ENCODE measurements around the gene MSI1.

Gene MSI1

GRCh38 chr12:120397824-120398540 is 29.0 kb upstream of the MSI1 start:
- TF ChIP-seq CTCF (IDR thresholded peaks at IDR 0.05; ENCODE audit: low read depth, low read length) (no peak), EZH2phosphoT487 (IDR thresholded peaks at IDR 0.05; ENCODE audit: low read depth) (no peak)
- no peaks in the 10 kb centered on the region for H3K36me3 ChIP-seq (replicated peaks; ENCODE audit: low read depth, low read length)
- no peaks in the 10 kb centered on the region for H3K79me2 ChIP-seq (ENCODE audit: low read length)
- peak overlapping the region; percentile 17; the same call in 1 of the 2 replicates for H3K4me2 ChIP-seq (ENCODE audit: low read length)
- H3K4me3 ChIP-seq (ENCODE audit: low read length) = no peak overlapping the region
- H3K9ac ChIP-seq (ENCODE audit: low read length) = no peak overlapping the region
- H4K20me1 ChIP-seq (ENCODE audit: insufficient read depth, low read length) = no peaks in the 10 kb centered on the region
- H3K27ac ChIP-seq (ENCODE audit: low read length) = no peak overlapping the region
- no peaks in the 10 kb centered on the region for H3K9me3 ChIP-seq (ENCODE audit: insufficient read depth, low read length)
- no peaks in the 10 kb centered on the region for H3K27me3 ChIP-seq (ENCODE audit: low read depth, low read length)
- H3K4me1 ChIP-seq (ENCODE audit: low read length) = peaks cover 26% of the 10 kb centered on the region
- no peak overlapping the region for H2AFZ ChIP-seq (ENCODE audit: low read depth, low read length)

GRCh38 chr12:120394483-120395367 is 25.8 kb upstream of the MSI1 start:
- H3K27ac ChIP-seq (ENCODE audit: low read length) = no peak overlapping the region

GRCh38 chr12:120390540-120391120 is 21.7 kb upstream of the MSI1 start:
- Histone ChIP-seq H3K36me3 (replicated peaks; ENCODE audit: low read depth, low read length) (no peaks in the 10 kb centered on the region), H3K27ac (ENCODE audit: low read length) (no peak overlapping the region), H4K20me1 (ENCODE audit: insufficient read depth, low read length) (no peaks in the 10 kb centered on the region), H2AFZ (ENCODE audit: low read depth, low read length) (no peak overlapping the region), H3K4me1 (ENCODE audit: low read length) (no peaks in the 10 kb centered on the region), H3K9ac (ENCODE audit: low read length) (no peak overlapping the region), H3K79me2 (ENCODE audit: low read length) (no peaks in the 10 kb centered on the region), H3K4me3 (ENCODE audit: low read length) (no peak overlapping the region), H3K4me2 (ENCODE audit: low read length) (no peak overlapping the region), H3K27me3 (ENCODE audit: low read depth, low read length) (no peaks in the 10 kb centered on the region), H3K9me3 (ENCODE audit: insufficient read depth, low read length) (no peaks in the 10 kb centered on the region)
- no peak for TF ChIP-seq CTCF (IDR thresholded peaks at IDR 0.05; ENCODE audit: low read depth, low read length)
- no peak for TF ChIP-seq EZH2phosphoT487 (IDR thresholded peaks at IDR 0.05; ENCODE audit: low read depth)

More at GRCh38 chr12:120394483-120395367, 25.8 kb upstream of the MSI1 start:
- peaks cover 17% of the 10 kb centered on the region for H3K4me1 ChIP-seq (ENCODE audit: low read length)
- no peak overlapping the region for H3K4me2 ChIP-seq (ENCODE audit: low read length)
- TF ChIP-seq EZH2phosphoT487 (IDR thresholded peaks at IDR 0.05; ENCODE audit: low read depth) (no peak), CTCF (IDR thresholded peaks at IDR 0.05; ENCODE audit: low read depth, low read length) (no peak)
- H3K36me3 ChIP-seq (replicated peaks; ENCODE audit: low read depth, low read length) = no peaks in the 10 kb centered on the region
- H3K4me3 ChIP-seq (ENCODE audit: low read length) = no peak overlapping the region
- no peak overlapping the region for H3K9ac ChIP-seq (ENCODE audit: low read length)
- H2AFZ ChIP-seq (ENCODE audit: low read depth, low read length) = 0 out of 2 replicates have a peak overlapping the region, but pooled peaks have one; percentile 13
- H3K9me3 ChIP-seq (ENCODE audit: insufficient read depth, low read length) = no peaks in the 10 kb centered on the region
- no peaks in the 10 kb centered on the region for H4K20me1 ChIP-seq (ENCODE audit: insufficient read depth, low read length)
- no peaks in the 10 kb centered on the region for H3K79me2 ChIP-seq (ENCODE audit: low read length)
- no peaks in the 10 kb centered on the region for H3K27me3 ChIP-seq (ENCODE audit: low read depth, low read length)
